Measurements from ENCODE around the gene C14orf180.

Gene C14orf180

GRCh38 chr14:104563742-104564615, 15.6 kb upstream of the C14orf180 start:
- H3K4me1 ChIP-seq (ENCODE audit: control insufficient read depth, insufficient read depth, low read length) = no peaks in the 10 kb centered on the region
- no peak overlapping the region for H3K27ac ChIP-seq (ENCODE audit: extremely low read depth, low read depth, low read length)
- H3K9me3 ChIP-seq (ENCODE audit: control insufficient read depth, insufficient read depth, low read depth, low read length) = no peaks in the 10 kb centered on the region
- CTCF ChIA-PET = interaction anchor here (0.6 to 2.5 kb wide), 33 partner anchors 8 to 1006 kb away, joined by 3 to 20 read pairs (median 4); no protein-coding TSS in a partner anchor
- POLR2A ChIA-PET = no interaction called here
- no peaks in the 10 kb centered on the region for H3K36me3 ChIP-seq (ENCODE audit: control insufficient read depth in 2 of 2, insufficient read depth in 1 of 2, low read length in 2 of 2)
- no peak overlapping the region for H3K4me3 ChIP-seq (ENCODE audit: low read depth, low read length)
- TF ChIP-seq ZBTB1 (tag by site-specific recombination; IDR thresholded peaks at IDR 0.05) (no peak), ZNF155 (tag by site-specific recombination; IDR thresholded peaks at IDR 0.05) (no peak), ZNF133 (tag by site-specific recombination; IDR thresholded peaks at IDR 0.05) (no peak), ZNF266 (tag by site-specific recombination; IDR thresholded peaks at IDR 0.05; ENCODE audit: low read depth) (no peak), RBAK (tag by site-specific recombination; IDR thresholded peaks at IDR 0.05) (no peak), ZNF677 (tag by site-specific recombination; IDR thresholded peaks at IDR 0.05) (no peak), ZNF112 (tag by site-specific recombination; IDR thresholded peaks at IDR 0.05) (no peak), ZNF658 (tag by site-specific recombination; IDR thresholded peaks at IDR 0.05) (no peak), ZNF747 (tag by site-specific recombination; IDR thresholded peaks at IDR 0.05) (no peak), ZBTB8A (tag by site-specific recombination; IDR thresholded peaks at IDR 0.05) (peak; percentile 63), ZSCAN18 (tag by site-specific recombination; IDR thresholded peaks at IDR 0.05) (no peak), EGR2 (tag by site-specific recombination; IDR thresholded peaks at IDR 0.05; ENCODE audit: low read depth) (0 out of 2 replicates have a peak, but pooled peaks have one; percentile 21), PRDM4 (tag by site-specific recombination; IDR thresholded peaks at IDR 0.05) (no peak), ZNF114 (tag by site-specific recombination; IDR thresholded peaks at IDR 0.05) (no peak), ZNF623 (tag by site-specific recombination; IDR thresholded peaks at IDR 0.05) (no peak), ZNF561 (tag by site-specific recombination; IDR thresholded peaks at IDR 0.05; ENCODE audit: borderline replicate concordance) (no peak), PRDM1 (tag by site-specific recombination; IDR thresholded peaks at IDR 0.05) (no peak), SP3 (tag by site-specific recombination; IDR thresholded peaks at IDR 0.05) (peak; percentile 48; the same call in 1 of the 2 replicates), MZF1 (tag by site-specific recombination; IDR thresholded peaks at IDR 0.05; ENCODE audit: borderline replicate concordance) (no peak), ZNF23 (tag by site-specific recombination; IDR thresholded peaks at IDR 0.05; ENCODE audit: borderline replicate concordance) (no peak), ZNF362 (tag by site-specific recombination; IDR thresholded peaks at IDR 0.05) (no peak)
- TF ChIP-seq, protein P1, sequence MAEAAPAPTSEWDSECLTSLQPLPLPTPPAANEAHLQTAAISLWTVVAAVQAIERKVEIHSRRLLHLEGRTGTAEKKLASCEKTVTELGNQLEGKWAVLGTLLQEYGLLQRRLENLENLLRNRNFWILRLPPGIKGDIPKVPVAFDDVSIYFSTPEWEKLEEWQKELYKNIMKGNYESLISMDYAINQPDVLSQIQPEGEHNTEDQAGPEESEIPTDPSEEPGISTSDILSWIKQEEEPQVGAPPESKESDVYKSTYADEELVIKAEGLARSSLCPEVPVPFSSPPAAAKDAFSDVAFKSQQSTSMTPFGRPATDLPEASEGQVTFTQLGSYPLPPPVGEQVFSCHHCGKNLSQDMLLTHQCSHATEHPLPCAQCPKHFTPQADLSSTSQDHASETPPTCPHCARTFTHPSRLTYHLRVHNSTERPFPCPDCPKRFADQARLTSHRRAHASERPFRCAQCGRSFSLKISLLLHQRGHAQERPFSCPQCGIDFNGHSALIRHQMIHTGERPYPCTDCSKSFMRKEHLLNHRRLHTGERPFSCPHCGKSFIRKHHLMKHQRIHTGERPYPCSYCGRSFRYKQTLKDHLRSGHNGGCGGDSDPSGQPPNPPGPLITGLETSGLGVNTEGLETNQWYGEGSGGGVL (tag by site-specific recombination; IDR thresholded peaks at IDR 0.05) = no peak
- TF ChIP-seq, protein P2, sequence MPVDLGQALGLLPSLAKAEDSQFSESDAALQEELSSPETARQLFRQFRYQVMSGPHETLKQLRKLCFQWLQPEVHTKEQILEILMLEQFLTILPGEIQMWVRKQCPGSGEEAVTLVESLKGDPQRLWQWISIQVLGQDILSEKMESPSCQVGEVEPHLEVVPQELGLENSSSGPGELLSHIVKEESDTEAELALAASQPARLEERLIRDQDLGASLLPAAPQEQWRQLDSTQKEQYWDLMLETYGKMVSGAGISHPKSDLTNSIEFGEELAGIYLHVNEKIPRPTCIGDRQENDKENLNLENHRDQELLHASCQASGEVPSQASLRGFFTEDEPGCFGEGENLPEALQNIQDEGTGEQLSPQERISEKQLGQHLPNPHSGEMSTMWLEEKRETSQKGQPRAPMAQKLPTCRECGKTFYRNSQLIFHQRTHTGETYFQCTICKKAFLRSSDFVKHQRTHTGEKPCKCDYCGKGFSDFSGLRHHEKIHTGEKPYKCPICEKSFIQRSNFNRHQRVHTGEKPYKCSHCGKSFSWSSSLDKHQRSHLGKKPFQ (tag by site-specific recombination; IDR thresholded peaks at IDR 0.05) = no peak
- TF ChIP-seq, protein P3, sequence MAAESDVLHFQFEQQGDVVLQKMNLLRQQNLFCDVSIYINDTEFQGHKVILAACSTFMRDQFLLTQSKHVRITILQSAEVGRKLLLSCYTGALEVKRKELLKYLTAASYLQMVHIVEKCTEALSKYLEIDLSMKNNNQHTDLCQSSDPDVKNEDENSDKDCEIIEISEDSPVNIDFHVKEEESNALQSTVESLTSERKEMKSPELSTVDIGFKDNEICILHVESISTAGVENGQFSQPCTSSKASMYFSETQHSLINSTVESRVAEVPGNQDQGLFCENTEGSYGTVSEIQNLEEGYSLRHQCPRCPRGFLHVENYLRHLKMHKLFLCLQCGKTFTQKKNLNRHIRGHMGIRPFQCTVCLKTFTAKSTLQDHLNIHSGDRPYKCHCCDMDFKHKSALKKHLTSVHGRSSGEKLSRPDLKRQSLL (tag by site-specific recombination; IDR thresholded peaks at IDR 0.05) = no peak
- TF ChIP-seq, protein P4, sequence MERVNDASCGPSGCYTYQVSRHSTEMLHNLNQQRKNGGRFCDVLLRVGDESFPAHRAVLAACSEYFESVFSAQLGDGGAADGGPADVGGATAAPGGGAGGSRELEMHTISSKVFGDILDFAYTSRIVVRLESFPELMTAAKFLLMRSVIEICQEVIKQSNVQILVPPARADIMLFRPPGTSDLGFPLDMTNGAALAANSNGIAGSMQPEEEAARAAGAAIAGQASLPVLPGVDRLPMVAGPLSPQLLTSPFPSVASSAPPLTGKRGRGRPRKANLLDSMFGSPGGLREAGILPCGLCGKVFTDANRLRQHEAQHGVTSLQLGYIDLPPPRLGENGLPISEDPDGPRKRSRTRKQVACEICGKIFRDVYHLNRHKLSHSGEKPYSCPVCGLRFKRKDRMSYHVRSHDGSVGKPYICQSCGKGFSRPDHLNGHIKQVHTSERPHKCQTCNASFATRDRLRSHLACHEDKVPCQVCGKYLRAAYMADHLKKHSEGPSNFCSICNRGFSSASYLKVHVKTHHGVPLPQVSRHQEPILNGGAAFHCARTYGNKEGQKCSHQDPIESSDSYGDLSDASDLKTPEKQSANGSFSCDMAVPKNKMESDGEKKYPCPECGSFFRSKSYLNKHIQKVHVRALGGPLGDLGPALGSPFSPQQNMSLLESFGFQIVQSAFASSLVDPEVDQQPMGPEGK (tag by site-specific recombination; IDR thresholded peaks at IDR 0.05) = peak; percentile 71
